HL-60/S4 treated with phorbol 12-myristate 13-acetate at 8.2 ng/mL for 4 days and 3 days (cell line): Measurements from ENCODE around the gene POTEH.
"Not testable (repeated sequence)": the region's sequence is repeated elsewhere in the genome, so short reads cannot be mapped to it uniquely, and the experiment has no call there.

Source experiments
- in situ Hi-C: fragments of 300-500 bp; cut with MboI; formaldehyde crosslinking; loops from 2 replicates; pipeline ENCODE4 v1.15.0; 2022; ENCODE audit warnings: low sequenced_read_pairs

POTEH gene

DNA sequence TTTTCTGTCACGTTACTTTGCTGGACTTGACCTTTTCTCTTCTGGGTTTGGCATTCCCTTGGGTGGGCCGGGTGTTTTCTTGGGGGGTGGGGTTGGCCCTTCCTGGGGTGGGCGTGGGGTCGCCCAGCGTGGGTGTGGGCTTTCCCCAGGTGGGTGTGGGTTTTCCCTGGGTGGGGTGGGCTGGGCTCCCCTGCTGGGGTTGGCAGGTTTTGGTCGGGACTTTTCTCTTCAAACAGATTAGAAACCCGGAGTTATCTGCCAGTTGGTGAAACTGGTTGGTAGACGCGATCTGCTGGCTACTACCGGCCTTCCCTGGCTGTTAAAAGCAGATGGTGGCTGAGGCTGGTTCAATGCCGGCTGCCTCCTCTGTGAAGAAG is at the start of gene POTEH:
Gene POTEH (plus strand): TSS at position 278 of the 377 bp plus-strand sequence. CDS start 52 bp downstream, at position 330.
- in situ Hi-C loops, result not testable (repeated sequence)

DNA sequence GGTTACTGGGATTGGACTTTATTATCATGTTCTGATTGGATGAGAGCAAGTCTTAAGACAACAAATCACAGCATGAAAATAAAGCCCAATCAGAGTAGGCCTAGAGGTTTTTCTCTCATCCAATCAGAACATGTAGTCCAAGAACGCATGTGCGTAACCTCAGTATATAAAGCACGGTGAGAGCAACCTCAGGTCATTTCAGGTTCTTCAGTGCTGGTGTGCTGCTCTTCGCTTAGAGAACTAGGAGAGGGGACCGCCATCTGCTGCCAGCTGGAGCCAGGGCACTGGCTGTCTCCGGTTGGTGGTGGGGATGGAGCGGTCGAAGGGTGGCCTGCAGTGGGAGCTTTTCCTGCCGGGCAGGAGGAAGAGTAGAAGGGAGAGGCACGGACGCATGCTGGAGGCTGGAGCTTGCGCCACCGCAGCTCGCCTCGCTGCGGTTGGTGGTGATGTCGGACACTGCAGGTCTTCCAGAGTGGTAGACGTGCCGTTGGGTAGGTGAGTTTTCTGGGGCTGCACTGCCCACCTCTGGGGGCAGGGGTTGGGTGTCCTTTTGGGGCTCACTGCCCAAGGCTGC is 47.5 kb upstream of the POTEH start:
- in situ Hi-C loops, result not testable (repeated sequence)

DNA sequence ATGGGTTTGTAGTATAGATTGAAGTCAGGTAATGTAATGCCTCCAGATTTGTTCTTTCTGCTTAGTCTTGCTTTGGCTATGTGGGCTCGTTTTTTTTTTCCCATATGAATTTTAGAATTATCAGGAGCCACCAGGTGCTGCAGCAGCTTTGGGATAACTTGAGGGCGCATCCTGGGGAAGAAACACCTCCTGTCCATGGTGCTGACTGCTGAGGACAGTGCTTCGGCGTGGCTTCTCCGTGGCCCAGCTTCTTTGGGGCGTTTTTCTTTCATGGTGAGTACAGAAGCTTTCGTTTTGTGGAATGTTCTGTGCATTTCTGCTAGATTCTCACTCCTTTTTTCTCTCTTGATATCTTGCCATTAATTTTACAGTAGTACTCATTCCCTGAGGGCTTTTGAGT is 37.9 kb upstream of the POTEH start:
- in situ Hi-C loops, result not testable (repeated sequence)

DNA sequence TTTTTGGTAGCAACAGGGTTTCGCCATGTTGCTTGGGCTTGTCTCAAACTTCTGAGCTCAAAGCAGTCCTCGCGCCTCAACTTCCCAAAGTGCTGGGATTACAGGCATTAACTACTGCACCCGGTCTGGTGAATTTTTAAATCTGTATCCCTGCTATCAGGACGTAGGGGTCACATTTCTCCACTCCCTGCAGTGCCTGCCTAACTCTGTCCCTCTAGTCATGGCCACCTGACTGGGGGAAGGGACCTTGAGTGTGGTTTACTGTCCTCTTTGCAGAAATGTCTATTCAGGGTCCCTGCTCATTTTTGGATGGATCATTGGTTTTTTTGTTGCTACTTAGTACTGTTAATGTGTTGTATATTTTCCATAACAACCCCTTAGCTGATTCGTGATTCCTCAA is 37.1 kb upstream of the POTEH start:
- in situ Hi-C loops, result not testable (repeated sequence)

DNA sequence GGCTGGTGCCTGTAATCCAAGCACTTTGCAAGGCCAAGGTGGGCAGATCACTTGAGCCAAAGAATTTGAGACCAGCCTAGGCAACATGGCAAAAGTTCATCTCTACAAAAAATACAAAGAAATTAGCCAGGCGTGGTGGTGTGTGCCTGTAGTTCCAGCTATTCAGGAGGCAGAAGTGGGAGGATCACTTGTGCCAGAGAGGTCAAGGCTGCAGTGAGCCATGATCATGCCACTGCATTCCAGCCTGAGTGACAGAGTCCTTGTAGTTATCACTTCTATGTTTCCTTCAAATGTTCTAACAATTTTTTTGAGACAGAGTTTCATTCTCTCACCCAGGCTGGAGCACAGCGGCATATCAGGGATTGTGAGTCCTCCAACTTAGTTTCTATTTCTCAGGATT is 36.6 kb upstream of the POTEH start:
- in situ Hi-C loops, result not testable (repeated sequence)

DNA sequence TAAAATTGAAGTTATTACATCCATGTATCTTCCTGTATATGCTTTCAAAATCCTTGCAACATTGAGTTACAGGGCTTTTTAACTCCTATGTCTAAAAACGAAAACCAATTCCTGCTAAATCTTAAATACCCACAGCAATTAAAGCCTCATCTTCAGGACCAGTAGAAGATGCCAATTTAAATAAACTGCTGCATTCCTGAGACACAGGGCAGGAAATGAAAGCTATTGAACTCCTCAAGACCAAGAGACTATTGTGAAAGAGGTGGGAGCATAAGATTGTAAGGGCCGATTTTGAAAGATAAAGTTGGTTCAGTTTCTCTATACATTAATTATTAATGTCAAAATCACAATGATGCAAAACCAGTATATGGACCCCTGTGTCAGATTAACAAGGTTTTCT is 28.7 kb upstream of the POTEH start:
- in situ Hi-C loops, result not testable (repeated sequence)

DNA sequence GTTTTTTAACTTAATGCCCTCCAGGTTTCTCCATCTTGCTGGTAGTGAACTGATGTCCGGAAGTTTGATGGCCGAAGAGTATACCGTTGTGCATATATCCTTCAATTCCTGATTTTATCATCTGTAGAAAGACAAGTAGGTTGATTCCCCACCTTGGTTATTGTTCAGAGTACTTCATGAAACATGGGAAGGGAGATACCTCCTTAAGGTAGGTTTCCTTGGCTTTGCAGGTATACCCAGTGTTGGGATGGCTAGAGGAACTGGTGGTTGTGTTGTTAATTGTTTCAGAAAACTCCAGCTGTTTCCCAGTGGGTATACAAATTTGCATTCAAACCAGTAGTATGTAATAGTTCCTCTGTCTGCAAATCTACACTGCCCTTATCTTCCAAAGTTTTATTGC is 25.1 kb upstream of the POTEH start:
- in situ Hi-C loops, result not testable (repeated sequence)

DNA sequence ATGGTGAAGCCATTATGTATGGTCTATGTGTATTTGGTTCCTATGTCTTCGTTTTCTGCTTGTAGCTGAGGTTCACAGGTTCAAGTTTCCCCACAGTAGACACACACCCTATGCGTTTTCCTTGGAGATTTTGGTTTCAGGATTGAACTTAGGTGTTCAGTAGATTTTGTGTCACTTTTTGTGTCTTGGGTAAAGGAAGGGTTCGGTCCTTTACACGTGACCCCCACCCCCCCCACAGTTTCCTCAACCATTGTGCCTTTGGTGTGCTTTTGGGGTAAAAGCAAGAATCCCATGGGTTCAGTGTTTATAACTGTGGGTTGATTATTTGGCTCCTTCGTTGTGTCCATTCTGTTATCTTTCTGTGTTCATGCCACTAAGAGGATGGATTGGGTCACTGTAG is 24.3 kb upstream of the POTEH start:
- in situ Hi-C loops, result not testable (repeated sequence)

DNA sequence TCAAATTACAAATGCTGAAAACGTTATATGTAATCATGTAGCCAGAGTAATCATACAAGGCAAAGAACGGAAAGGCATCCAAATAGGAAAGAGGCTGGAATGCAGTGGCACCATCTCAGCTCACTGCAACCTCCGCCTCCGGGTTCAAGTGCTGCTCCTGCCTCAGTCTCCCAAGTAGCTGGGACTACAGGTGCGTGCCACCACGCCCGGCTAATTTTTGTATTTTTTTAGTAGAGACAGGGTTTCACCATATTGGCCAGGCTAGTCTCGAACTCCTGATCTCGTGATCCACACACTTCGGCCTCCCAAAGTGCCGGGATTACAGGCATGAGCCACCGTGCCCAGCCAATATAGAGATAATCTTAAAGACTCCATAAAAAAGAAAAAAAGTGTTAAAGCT is 20.4 kb upstream of the POTEH start:
- in situ Hi-C loops, result not testable (repeated sequence)

DNA sequence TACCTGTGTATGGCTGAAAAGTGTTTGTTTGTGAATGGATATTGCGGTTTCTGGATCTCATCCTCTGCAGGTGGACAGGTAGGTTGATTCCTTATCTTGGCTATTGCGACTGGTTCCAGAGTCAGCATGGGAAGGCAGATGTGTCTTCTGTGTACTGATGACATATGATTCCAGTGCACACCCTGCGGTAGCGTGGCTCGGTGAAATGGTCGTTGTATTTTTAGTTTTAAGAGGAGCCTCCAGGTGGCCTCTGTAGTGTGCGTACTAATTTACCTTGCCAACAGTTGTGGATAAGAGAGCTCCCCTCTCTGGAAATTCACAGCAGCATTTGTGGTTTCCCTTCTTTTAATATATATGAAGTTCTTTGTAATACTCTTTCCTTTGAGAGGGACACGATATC is 10.1 kb upstream of the POTEH start:
- in situ Hi-C loops, result not testable (repeated sequence)

DNA sequence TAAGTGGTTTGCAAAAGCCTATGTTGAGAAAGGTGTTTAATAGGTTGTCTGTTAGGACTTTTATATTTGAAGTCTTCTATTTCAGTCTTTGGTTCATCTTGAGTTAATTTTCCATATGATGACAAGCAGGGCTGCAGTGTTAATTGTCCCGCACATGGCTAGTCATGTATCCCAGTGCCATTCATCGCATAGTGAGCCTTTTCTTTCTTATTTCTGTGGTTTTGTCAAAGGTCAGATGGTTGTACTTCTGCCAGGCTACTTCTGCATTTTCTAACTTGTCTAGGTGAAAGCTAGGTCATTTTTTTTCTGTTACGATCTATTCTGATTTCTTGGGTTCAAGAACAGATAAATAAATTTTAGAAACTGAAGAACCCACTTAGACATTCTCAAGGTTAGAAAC is 5.7 kb upstream of the POTEH start:
- in situ Hi-C loops, result not testable (repeated sequence)

DNA sequence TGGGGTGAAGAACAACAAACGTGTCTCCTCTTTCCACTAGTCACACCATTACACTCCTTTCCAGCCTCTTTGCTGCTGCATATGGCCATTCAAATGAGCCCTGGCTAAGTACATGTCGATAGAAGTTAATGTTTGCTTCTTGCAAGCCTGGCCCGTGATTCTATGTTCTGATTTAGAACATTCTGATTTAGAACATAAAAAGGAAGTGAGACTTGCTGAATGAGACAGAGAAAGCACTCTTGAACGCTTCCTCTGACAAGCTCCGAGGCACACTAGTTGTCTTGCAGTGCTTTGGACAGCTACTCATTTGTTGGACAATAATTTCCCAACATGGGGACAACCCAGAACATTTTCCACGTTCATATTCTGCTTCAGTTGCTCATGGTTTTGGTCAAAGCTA is 5.1 kb upstream of the POTEH start:
- in situ Hi-C loops, result not testable (repeated sequence)

DNA sequence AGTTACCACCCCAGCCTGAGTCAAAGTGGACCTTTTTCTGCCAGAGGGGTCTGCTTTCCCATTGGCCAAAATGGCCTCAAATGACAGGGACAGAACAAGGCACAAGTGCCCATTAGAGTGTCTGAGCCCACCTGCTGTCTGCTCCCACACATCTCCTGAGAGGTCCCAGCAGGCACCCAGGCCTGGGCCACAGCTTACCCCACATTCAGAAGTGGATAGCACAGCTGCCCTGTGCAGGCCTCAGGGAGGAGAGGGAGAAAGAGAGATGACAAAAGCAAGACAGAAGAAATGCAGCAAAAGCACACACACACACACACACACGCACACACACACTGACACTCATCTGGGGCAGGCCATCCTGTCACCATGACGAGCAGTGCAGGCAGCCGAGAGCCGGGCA is 4.2 kb upstream of the POTEH start:
- in situ Hi-C loops, result not testable (repeated sequence)

DNA sequence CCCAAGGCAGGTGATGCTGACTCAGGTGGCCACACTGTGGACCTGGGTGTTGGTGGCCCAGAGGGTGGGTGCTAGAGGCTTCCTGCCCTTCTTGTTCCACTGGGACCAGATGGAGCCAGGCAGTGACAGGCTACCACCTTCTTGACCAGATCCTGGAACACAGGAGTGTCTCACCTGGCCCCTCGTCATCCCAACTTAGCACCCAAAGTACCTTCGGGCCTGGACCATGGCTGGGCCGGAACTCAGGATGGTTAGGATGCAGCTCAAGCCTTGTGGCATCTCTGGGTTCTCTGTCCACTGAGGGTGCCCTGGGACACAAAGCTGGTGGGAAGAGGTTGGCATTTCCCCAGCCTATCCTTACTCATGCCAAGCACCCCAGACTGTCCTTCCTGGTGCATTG is 2.7 kb upstream of the POTEH start:
- in situ Hi-C loops, result not testable (repeated sequence)

DNA sequence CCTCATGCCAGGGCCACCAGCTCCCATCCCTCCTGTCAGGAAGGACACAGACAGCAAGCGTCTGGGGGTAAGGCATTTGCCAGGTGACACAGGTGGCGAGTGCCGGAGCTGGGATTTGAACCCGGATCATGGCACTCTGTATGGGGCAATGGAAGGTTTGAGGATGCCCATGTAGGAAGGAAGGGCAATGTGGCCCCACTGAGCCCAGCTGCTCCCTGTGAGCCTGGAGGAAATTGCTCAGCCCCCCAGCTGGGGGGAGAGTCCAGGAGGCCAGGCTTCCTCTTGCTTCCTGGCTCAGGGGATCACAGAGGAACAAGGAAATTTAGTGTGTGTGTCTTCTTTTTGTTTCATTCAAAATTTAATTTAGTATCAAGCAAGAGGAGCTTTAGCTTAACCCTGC is 2.1 kb upstream of the POTEH start:
- in situ Hi-C loops, result not testable (repeated sequence)

DNA sequence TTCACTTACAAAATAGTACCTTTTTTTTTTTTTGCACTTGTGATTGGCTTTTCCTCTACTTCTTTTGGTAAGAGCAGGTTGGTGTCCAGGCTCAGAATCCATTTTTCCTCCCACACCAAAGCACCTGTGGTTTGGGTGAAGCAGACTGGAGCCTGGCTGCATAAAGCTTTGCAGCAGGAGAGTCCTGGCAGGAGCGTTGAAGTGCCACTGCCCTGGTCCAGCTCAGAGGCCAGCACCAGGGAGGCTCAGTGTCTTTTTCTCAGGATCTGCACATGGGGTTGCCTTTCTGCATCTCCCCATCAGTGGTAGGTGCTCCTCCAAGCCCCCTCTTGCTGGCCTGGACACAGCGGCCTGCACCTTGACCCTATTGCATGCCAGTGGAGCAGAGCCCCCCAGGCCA is 1.7 kb upstream of the POTEH start:
- in situ Hi-C loops, result not testable (repeated sequence)

DNA sequence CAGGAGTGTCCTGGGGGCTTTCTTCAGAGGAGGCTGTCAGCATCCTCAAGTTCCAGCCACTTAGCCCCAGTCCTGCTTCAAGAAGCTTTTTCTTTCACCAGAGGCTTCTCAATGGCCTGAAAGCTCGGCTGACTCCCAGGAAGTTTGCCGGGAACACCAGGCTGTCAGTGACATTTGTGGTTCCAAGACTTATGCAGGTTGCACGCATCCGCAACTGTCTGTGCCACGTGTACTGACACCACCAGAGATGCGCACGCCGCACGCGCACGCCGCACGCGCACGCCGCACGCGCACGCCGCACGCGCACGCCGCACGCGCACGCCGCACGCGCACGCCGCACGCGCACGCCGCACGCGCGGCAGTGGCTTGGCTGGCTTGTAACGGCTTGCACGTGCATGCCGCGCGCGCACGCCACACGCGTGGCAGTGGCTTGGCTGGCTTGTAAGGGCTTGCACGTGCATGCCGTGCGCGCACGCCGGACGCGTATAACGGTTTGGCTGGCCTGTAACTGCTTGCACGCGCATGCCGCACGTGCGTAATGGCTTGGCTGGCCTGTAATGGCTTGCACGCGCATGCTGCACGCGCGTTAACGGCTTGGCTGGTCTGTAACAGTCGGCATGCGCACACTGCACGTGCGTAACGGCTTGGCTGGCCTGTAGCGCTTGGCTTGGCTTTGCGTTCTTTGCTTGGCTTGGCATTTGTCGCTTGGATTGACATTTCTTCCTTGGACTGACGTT is 646 bp upstream of the POTEH start:
- in situ Hi-C loops, result not testable (repeated sequence)

DNA sequence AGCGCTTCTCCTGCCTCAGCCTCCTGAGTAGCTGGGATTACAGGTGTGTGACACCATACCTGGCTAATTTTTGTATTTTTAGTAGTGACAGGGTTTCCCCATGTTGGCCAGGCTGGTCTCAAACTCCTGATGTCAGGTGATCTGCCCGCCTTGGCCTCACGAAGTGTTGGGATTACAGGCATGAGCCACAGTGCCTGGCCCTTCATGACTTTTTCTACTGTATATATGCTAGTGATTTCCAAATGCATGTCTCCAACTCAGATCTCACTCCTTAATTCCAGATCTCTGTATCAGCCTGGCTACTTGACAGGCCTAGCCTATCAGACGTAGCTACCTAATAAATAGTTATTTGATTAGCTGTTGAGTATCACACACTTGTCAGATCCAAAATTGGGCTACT is 23.8 kb downstream of the POTEH start:
- in situ Hi-C loops, result not testable (repeated sequence)

DNA sequence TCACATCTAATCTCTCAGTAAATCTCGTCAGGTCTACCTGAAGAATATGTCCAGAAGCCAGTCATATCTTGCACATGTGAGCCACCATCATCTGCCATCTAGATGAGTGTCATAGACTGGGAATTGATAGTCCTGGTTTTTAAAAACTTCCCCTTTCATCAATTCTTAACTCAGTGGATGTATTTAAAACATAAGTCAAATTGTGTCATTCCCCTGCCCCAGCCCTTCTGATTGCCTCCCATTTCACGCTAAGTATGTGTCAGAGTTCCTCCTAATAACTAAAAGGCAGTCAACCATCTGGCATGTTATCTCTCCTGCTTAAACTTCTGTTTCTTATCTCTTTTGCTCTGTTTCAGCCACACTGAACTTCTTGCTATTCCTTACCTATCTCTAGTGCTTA is 24.3 kb downstream of the POTEH start:
- in situ Hi-C loops, result not testable (repeated sequence)

DNA sequence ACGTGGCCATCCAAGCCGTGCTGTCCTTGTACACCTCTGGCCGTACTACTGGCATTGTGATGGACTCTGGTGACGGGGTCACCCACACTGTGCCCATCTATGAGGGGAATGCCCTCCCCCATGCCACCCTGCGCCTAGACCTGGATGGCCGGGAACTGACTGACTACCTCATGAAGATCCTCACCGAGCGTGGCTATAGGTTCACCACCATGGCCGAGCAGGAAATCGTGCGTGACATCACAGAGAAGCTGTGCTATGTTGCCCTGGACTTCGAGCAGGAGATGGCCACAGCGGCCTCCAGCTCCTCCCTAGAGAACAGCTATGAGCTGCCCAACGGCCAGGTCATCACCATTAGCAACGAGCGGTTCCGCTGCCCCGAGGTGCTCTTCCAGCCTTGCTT is 32.1 kb downstream of the POTEH start:
- in situ Hi-C loops, result not testable (repeated sequence)

DNA sequence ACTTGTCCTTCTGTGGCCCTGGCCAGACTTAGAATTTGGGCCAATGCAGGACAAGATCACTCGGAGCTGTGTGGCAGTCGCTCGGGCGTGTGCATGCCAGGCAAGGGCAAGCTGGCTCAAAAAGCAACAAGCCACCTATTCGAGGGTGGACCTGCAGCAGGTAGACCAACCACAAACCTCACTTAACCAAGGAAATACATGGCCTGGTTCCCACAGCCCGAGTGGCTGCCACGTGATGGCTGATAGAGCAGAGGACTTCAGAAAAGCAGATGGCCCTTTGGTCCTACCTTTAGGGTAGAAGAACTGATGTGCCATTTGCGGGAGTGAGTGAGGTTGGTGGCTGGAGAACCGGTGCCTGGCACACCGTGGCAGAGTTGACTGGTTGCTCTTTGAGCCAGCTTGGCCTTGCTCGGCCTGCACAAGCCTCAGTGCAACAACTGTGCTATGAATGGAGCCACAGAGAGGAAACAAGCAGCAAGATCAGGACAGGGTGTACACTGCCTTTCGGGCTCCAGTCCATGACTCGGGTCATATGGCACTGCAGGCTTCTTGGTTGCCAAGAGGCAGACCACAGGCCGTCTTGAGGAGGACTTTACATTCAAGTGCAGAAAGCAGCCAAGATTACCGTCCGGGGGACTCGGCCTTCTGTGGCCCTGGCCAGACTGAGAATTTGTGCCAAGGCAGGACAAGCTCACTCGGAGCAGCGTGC is 39.5 kb downstream of the POTEH start:
- in situ Hi-C loops, result not testable (repeated sequence)

DNA sequence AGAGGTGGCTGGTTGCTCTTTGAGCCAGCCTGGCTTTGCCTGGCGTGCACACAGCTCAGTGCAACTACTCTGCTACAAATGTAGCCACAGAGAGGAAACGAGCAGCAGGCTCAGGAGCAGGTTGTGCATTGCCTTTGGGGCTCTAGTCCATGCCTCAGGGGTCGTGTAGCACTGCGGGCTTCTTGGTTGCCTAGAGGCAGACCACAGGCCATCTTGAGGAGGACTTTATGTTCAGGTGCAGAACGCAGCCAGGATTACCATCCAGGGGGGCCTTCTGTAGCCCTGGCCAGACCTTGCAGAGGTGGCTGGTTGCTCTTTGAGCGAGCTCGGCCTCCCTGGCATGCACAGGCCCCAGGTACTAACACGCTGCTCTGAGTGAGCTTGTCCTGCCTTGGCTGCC is 41.2 kb downstream of the POTEH start:
- in situ Hi-C loops, result not testable (repeated sequence)
